ENCODE measurements around the gene IRF2BP1. TPM values are rescaled to one million over a fixed set of nuclear protein-coding genes. Genes with fewer than 3 reads are reported as not detected.

IRF2BP1 gene
- total RNA-seq, 4 donors from 2014 or later: 14.6 to 22.4 (median 20.0) TPM

DNA sequence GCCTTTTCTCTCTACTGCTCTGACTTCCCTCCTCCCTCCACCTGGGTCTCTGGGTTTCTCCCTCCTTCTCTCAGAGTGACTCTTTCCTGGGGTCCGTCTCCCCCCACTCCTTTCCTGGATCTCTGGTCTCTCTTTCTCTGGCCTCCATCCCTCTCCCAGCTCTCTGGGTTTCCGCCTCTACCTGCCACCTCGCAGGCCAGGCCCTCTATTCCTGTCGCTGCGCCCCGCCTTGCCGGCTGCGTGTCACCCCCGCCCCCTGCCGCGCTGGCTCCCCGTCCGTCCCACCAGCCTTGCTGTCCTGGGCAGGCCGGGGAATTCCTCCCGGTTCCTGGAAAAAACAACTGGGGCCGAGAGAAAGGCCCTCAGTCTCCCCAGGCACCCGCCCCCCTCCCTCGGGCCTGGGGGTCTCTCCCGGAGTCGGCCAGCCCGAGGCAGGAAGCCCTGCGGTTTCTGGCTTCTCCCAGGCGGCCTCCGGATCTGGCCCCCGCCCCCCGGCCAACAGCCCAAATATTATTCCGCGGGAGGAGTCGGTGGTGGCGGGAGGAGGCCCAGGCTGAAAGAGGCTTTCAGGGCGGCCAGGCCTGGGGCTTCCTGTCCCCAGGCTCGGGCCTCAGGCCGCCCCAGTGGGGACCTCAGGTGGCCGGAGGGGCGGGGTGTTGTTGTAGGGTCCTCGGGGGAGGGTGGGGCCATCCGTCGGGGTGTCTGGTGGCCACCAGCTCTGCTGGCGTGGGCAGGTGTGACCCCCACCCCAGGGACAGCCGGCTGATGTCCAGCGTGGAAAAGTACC is 9.3 kb downstream of the IRF2BP1 start:
- no peaks in the 10 kb centered on the region for H3K9me3 ChIP-seq
- H3K36me3 ChIP-seq: no peaks in the 10 kb centered on the region
- intact Hi-C loops (cut with DNase I): no loop called here
- TF ChIP-seq POLR2A (IDR thresholded peaks at IDR 0.05): no peak
- H3K4me3 ChIP-seq: peak overlapping the region in 3 of 4 donors; percentile 24 to 53 (median 39)
- WGBS, 2 donors: 7 to 17% methylated on average over 11 to 19 of the region's 41 CpGs
- H3K4me1 ChIP-seq: peaks cover 0 to 29% (median 8%) of the 10 kb centered on the region in 3 donors
- peaks cover 0 to 13% (median 0%) of the 10 kb centered on the region in 4 donors for H3K27me3 ChIP-seq
- H3K27ac ChIP-seq: peak overlapping the region in 3 of 4 donors; percentile 56 to 82 (median 76)
- no peak for DNase-seq

DNA sequence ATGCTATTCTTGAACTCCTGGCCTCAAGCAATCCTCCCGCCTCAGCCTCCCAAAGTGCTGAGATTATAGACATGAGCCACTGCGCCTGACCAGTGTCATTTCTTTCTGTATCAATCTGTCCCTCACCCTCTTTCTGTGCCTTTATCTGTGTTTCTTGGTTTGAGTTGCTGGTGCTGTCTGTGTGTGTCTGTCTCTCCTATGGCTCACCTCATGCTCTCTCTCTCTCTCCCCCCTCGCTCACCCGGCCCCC is 9.9 kb downstream of the IRF2BP1 start:
- H3K4me3 ChIP-seq: no peak overlapping the region
- no peak for TF ChIP-seq POLR2A (IDR thresholded peaks at IDR 0.05)
- TF ChIP-seq, protein P1, sequence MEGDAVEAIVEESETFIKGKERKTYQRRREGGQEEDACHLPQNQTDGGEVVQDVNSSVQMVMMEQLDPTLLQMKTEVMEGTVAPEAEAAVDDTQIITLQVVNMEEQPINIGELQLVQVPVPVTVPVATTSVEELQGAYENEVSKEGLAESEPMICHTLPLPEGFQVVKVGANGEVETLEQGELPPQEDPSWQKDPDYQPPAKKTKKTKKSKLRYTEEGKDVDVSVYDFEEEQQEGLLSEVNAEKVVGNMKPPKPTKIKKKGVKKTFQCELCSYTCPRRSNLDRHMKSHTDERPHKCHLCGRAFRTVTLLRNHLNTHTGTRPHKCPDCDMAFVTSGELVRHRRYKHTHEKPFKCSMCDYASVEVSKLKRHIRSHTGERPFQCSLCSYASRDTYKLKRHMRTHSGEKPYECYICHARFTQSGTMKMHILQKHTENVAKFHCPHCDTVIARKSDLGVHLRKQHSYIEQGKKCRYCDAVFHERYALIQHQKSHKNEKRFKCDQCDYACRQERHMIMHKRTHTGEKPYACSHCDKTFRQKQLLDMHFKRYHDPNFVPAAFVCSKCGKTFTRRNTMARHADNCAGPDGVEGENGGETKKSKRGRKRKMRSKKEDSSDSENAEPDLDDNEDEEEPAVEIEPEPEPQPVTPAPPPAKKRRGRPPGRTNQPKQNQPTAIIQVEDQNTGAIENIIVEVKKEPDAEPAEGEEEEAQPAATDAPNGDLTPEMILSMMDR (IDR thresholded peaks at IDR 0.05): no peak
- H3K27ac ChIP-seq: peak overlapping the region in 2 of 4 donors; percentile 56 to 76
- H3K36me3 ChIP-seq: no peaks in the 10 kb centered on the region
- peaks cover 0 to 13% (median 0%) of the 10 kb centered on the region in 4 donors for H3K27me3 ChIP-seq
- 49% methylated on average over 4 of the region's 4 CpGs for WGBS, 2 donors
- peaks cover 0 to 24% (median 8%) of the 10 kb centered on the region in 3 donors for H3K4me1 ChIP-seq
- H3K9me3 ChIP-seq: no peaks in the 10 kb centered on the region
- intact Hi-C loops (cut with DNase I): no loop called here
- no peak for DNase-seq

DNA sequence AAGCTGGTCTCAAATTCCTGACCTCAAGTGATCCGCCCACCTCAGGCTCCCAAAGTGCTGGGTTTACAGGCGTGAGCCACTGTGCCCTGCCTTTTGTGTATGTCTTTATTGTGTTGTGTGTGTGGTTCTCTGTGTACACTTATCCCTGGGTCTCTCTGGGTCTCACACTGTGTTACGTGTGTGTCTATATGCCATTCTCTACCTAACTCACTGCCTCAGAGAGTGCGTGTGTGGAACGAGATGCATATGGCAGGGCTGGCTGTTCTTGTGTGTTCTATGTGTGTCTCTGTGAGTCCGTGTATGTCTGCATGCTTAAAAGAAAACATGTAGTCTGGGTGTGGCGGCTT is 11.3 kb downstream of the IRF2BP1 start:
- WGBS, 2 donors: 75 to 78% methylated on average over 7 of the region's 7 CpGs
- no peak for DNase-seq
- Histone ChIP-seq H3K27me3 (peaks cover 0 to 13% (median 0%) of the 10 kb centered on the region in 4 donors), H3K27ac (no peak overlapping the region), H3K4me3 (no peak overlapping the region), H3K4me1 (peaks cover 0 to 24% (median 8%) of the 10 kb centered on the region in 3 donors), H3K9me3 (no peaks in the 10 kb centered on the region), H3K36me3 (no peaks in the 10 kb centered on the region)
- intact Hi-C loops (cut with DNase I): no loop called here
- TF ChIP-seq, protein P1 (IDR thresholded peaks at IDR 0.05): no peak
- TF ChIP-seq POLR2A (IDR thresholded peaks at IDR 0.05): no peak

DNA sequence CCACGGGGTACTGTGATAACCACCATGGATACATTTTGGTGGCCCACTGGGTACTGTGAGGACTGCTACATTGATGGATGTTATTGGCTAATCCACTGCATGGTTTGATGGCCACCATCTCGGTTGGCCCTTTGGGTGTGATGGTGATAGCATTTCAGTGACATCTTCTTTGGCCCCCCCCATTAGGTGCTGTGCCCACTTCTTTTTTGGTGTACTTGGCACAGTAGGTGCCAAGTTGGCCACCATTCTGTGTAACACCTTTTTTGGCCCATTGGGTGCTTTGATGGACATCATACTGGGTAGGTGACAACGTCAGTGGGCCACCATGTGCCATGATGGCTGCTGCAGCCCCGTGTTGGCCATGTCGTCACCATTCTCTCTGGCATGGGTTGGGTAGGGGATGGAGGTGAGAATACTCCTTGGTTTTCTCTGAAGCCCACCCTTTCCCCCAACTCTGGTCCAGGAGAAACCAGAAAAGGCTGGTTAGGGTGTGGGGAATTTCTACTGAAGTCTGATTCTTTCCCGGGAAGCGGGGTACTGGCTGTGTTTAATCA is 12.6 kb downstream of the IRF2BP1 start:
- 67 to 75% methylated on average over 2 to 5 of the region's 7 CpGs for WGBS, 2 donors
- no peak for TF ChIP-seq POLR2A (IDR thresholded peaks at IDR 0.05)
- TF ChIP-seq, protein P1 (IDR thresholded peaks at IDR 0.05): no peak
- Histone ChIP-seq H3K36me3 (no peaks in the 10 kb centered on the region), H3K4me3 (no peak overlapping the region), H3K4me1 (peaks cover 0 to 21% (median 8%) of the 10 kb centered on the region in 3 donors), H3K9me3 (no peaks in the 10 kb centered on the region), H3K27ac (no peak overlapping the region), H3K27me3 (peaks cover 0 to 13% (median 0%) of the 10 kb centered on the region in 4 donors)
- intact Hi-C loops (cut with DNase I): no loop called here
- DNase-seq: no peak

DNA sequence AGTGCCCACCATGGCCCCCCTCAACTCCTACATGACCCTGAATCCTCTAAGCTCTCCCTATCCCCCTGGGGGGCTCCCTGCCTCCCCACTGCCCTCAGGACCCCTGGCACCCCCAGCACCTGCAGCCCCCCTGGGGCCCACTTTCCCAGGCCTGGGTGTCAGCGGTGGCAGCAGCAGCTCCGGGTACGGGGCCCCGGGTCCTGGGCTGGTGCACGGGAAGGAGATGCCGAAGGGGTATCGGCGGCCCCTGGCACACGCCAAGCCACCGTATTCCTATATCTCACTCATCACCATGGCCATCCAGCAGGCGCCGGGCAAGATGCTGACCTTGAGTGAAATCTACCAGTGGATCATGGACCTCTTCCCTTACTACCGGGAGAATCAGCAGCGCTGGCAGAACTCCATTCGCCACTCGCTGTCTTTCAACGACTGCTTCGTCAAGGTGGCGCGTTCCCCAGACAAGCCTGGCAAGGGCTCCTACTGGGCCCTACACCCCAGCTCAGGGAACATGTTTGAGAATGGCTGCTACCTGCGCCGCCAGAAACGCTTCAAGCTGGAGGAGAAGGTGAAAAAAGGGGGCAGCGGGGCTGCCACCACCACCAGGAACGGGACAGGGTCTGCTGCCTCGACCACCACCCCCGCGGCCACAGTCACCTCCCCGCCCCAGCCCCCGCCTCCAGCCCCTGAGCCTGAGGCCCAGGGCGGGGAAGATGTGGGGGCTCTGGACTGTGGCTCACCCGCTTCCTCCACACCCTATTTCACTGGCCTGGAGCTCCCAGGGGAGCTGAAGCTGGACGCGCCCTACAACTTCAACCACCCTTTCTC is 13.6 kb downstream of the IRF2BP1 start:
- intact Hi-C loops (cut with DNase I): no loop called here
- TF ChIP-seq, protein P1 (IDR thresholded peaks at IDR 0.05): no peak
- no peak for TF ChIP-seq POLR2A (IDR thresholded peaks at IDR 0.05)
- Histone ChIP-seq H3K4me1 (peaks cover 0 to 14% (median 8%) of the 10 kb centered on the region in 3 donors), H3K36me3 (no peaks in the 10 kb centered on the region), H3K4me3 (no peak overlapping the region), H3K27me3 (peaks cover 0 to 13% (median 0%) of the 10 kb centered on the region in 4 donors), H3K27ac (no peak overlapping the region), H3K9me3 (no peaks in the 10 kb centered on the region)
- DNase-seq: no peak
- 95% methylated on average over 10 of the region's 34 CpGs; no CpG with 5 or more reads in 1 of the 2 donors for WGBS, 2 donors
